Kidney (tissue), 14 donors: ENCODE data around the gene IGF1R. TPM values are rescaled to one million over a fixed set of nuclear protein-coding genes. Genes with fewer than 3 reads are reported as not detected.
A peak's percentile ranks its signal among the peaks of the same experiment; 100 is the strongest.

Experiments
- DNase-seq, 5 donors: peaks; one replicate each; pipeline ENCODE4 v3.0.0-alpha.2; 2013 to 2020
- FAIRE-seq: peaks from 2 replicates; lab custom pipeline; 2012; peaks lifted over from hg19 to GRCh38; lab: Jason Lieb, UNC
- H3K27ac ChIP-seq, 2 donors: one replicate each; pipeline ENCODE4 v1.7.0; 2013; ENCODE audit warnings: low read depth in 2 of 2, low read length in 2 of 2, inconsistent platforms in 1 of 2
- H3K27me3 ChIP-seq: one replicate; pipeline ENCODE4 v1.7.1; 2013; ENCODE audit warnings: low read length, inconsistent platforms; ENCODE audit not compliant: control insufficient read depth, insufficient read depth
- H3K36me3 ChIP-seq, 3 donors: one replicate each; pipeline versions ENCODE4 v1.7.0 to v1.7.1; 2013; ENCODE audit warnings: low read length in 3 of 3, control low read depth in 1 of 3, inconsistent platforms in 1 of 3; ENCODE audit not compliant: insufficient read depth in 3 of 3, control insufficient read depth in 2 of 3
- H3K4me1 ChIP-seq, 3 donors: one replicate each; pipeline versions ENCODE4 v1.7.0 to v1.7.1; 2013; ENCODE audit warnings: low read length in 3 of 3, inconsistent platforms in 1 of 3, low read depth in 1 of 3; ENCODE audit not compliant: control insufficient read depth in 2 of 3, insufficient read depth in 2 of 3
- H3K4me3 ChIP-seq, 3 donors: one replicate each; pipeline versions ENCODE4 v1.7.0 to v1.8.1; 2013; ENCODE audit warnings: low read length in 3 of 3, control low read depth in 1 of 3, inconsistent platforms in 1 of 3
- H3K9ac ChIP-seq, 3 donors: one replicate each; pipeline versions ENCODE4 v1.7.0 to v1.7.1; 2013; ENCODE audit warnings: low read length in 3 of 3, control low read depth in 1 of 3, inconsistent platforms in 1 of 3
- H3K9me3 ChIP-seq, 3 donors: one replicate each; pipeline versions ENCODE4 v1.7.0 to v1.7.1; 2013; ENCODE audit warnings: low read length in 3 of 3, control low read depth in 1 of 3, inconsistent platforms in 1 of 3; ENCODE audit not compliant: control insufficient read depth in 2 of 3, insufficient read depth in 1 of 3
- CTCF ChIP-seq: IDR thresholded peaks from 3 replicates; pipeline ENCODE4 v1.5.1; 2012; ENCODE audit warnings: mild to moderate bottlenecking, moderate library complexity, borderline replicate concordance; ENCODE audit not compliant: insufficient read depth; ENCODE audit errors: extremely low read depth
- intact Hi-C: fragments of 100-400 bp; cut with DNase I; formaldehyde crosslinking; loops from one replicate; pipeline ENCODE4 v1.11.1; 2022
- polyA plus RNA-seq: library from polyadenylated mRNA; stranded (reverse); fragments of 350-450 nt; fragmentation: Illumina TruSeq; extraction: RNeasy Lipid Tissue Mini Kit (QIAGEN cat#74804); gene quantifications from one replicate; pipeline ENCODE4 v1.2.3, GENCODE V29; 2014; ENCODE audit warnings: low read depth, low replicate concordance; ENCODE audit not compliant: insufficient read depth
- total RNA-seq: library from RNA; stranded (reverse); fragmentation: NEBNext Ultra II Directional; extraction: Animal tissue kit (Norgen Biotek cat#: 25700); gene quantifications from one replicate; pipeline ENCODE4 v1.2.1, GENCODE V29; 2021
- donor health status: control.
- donor health status: control.
- donor health status: control.
- donor health status: control.
- donor health status: control.
- donor health status: DM: yes; HTN: yes; CAD: no.
- donor health status: Normal renal cell carcinoma (clear cell type).

IGF1R gene
- total and polyA plus RNA-seq, 2 donors from 2014 or later = 6.5 to 73.2 TPM

GRCh38 chr15:98949624-98950023 is 301.3 kb downstream of the IGF1R start:
- H3K9ac ChIP-seq = no peak overlapping the region
- no peak overlapping the region for H3K4me3 ChIP-seq
- no peak overlapping the region for H3K27ac ChIP-seq
- no peaks in the 10 kb centered on the region for H3K27me3 ChIP-seq
- peaks cover 0 to 16% (median 13%) of the 10 kb centered on the region in 3 donors for H3K4me1 ChIP-seq
- DNase-seq = peak in 1 of 5 donors; percentile 15
- no peak for FAIRE-seq
- no peaks in the 10 kb centered on the region for H3K9me3 ChIP-seq
- intact Hi-C loops = no loop called here
- peaks cover 0 to 62% (median 20%) of the 10 kb centered on the region in 3 donors for H3K36me3 ChIP-seq
- TF ChIP-seq CTCF = no peak

GRCh38 chr15:98950248-98950647 is 301.9 kb downstream of the IGF1R start:
- no peak overlapping the region for H3K4me3 ChIP-seq
- DNase-seq (peak in 1 of 5 donors; percentile 13), FAIRE-seq (no peak)
- H3K9ac ChIP-seq = no peak overlapping the region
- H3K4me1 ChIP-seq = peaks cover 0 to 22% (median 15%) of the 10 kb centered on the region in 3 donors
- peaks cover 0 to 60% (median 17%) of the 10 kb centered on the region in 3 donors for H3K36me3 ChIP-seq
- no peaks in the 10 kb centered on the region for H3K9me3 ChIP-seq
- intact Hi-C loops = no loop called here
- TF ChIP-seq CTCF = no peak
- H3K27me3 ChIP-seq = no peaks in the 10 kb centered on the region
- no peak overlapping the region for H3K27ac ChIP-seq

- Histone ChIP-seq H3K27ac (no peak overlapping the region), H3K9ac (no peak overlapping the region), H3K27me3 (no peaks in the 10 kb centered on the region), H3K4me3 (no peak overlapping the region), H3K36me3 (peaks cover 0 to 54% (median 13%) of the 10 kb centered on the region in 3 donors), H3K4me1 (peaks cover 0 to 22% (median 15%) of the 10 kb centered on the region in 3 donors), H3K9me3 (no peaks in the 10 kb centered on the region)
- intact Hi-C loops = no loop called here
- FAIRE-seq (no peak), DNase-seq (no peak)
- TF ChIP-seq CTCF = no peak
These were observed 302.7 kb downstream of the IGF1R start for GRCh38 chr15:98951004-98951403.
